ENCODE data around the gene TMEM91.

TMEM91 gene

DNA sequence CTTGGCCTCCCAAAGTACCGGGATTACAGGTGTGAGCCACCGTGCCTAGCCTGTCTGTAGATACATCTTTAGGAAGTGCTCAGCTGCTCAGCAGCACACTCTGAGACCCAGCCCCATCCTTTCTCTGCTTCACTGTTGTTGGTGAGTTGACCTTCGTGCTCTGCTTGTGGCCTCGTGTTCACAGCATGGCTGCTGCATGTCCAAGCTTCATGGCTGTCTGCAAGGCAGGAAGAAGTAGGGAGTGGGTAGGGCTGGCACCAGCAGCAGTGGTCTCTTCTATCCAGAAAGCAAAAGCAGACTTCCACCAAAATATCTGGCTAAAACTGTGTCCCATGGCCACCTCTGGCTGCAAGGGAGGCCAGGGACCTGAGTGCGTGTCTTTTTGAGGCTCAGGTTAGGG, 36.6 kb downstream of the TMEM91 start:
- no peak for DNase-seq

GRCh38 chr19:41413947-41414346, 37.6 kb downstream of the TMEM91 start:
- no peak for DNase-seq

DNA sequence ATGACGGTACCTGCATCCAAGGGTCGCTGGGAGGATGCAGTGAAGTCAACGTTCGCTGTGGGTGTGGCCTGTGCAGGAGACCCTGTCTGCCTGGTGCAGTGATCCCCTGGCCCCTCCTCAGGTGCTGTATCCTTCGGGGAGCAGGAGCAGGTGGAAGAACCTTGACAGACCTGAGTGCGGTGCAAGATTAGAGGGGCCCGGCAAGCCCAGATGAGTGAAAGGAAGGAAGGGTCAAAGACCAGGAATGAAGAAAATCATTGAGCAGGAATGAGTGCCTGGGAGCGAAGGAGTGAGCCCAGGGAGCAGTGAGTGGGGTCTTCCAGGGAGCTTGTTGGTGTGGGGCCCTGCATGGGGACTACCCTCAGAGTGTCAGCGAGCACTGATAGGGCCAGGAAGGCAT, 38.1 kb downstream of the TMEM91 start:
- no peak for DNase-seq

DNA sequence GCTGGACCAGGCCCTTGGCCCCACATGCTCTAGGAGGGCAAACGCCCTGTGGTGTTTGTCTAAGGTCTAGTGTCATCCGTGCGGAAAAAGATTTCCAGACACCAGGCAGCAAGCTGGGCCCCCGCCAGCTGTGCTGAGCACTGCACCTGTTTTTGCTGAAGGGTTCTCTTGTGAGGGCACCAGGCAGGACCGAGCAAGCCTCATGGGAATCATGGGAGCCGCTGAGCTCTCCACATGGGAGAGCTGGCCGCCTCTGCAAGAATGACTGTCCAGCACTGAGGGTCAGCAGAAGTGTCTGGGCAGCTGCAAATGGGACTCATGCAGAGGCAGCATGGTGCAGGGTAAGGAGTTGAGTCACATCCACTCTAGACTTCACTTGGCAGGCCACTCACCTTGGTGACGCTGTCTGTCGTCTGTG, 38.8 kb downstream of the TMEM91 start:
- DNase-seq, result no peak

GRCh38 chr19:41416194-41416674, 39.9 kb downstream of the TMEM91 start:
- DNase-seq, result no peak

DNA sequence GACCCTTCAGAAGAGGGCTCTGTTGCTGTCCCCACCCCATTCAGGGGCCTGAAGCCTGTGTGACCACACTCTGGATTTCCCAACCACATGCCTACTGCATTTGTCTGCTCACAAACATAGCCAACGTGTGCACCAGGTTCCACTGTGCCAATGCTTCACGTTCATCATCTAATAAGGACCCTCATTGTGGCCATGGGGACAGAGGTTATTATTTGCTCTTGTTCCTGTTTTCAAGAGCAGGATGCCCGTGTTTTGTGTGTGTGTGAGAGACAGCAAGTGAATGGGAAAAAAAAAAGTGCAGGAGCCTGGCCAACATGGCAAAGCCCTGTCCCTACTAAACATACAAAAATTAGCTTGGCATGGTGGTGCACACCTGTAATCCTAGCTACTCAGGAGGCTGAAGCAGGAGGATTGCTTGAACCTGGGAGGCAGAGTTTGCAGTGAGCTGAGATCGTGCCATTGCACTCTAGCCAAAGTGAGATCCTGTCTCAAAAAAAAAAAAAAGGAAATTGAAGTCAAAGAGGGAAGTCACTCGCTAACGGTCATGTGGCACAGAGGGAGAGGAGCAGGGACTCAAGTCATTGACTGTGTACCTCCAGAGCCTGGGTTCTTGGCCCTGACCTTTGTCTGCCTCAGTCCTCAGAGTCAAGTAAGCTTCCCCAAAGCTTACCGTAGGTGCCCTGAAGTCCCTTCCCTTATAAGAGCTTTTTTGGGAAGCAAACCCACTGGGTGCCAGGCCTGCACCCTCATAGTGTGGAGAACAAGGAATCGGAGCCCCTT, 44.0 kb downstream of the TMEM91 start:
- DNase-seq, result peak; percentile 81 to 82

GRCh38 chr19:41421314-41421713, 45.0 kb downstream of the TMEM91 start:
- no peak for DNase-seq

DNA sequence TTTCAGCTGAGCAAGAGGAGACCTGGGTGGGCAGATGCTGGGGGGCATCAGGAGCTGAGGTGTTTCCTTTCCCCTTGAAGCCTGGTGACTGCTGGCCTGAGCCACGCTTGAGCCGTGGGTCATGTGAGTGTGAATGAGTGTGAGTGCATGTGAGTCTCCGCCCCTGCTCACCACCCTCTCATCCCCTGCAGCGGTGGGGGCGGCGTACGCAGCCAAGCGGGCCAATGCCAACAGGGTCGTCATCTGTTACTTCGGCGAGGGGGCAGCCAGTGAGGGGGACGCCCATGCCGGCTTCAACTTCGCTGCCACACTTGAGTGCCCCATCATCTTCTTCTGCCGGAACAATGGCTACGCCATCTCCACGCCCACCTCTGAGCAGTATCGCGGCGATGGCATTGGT, 45.6 kb downstream of the TMEM91 start:
- DNase-seq, result no peak

DNA sequence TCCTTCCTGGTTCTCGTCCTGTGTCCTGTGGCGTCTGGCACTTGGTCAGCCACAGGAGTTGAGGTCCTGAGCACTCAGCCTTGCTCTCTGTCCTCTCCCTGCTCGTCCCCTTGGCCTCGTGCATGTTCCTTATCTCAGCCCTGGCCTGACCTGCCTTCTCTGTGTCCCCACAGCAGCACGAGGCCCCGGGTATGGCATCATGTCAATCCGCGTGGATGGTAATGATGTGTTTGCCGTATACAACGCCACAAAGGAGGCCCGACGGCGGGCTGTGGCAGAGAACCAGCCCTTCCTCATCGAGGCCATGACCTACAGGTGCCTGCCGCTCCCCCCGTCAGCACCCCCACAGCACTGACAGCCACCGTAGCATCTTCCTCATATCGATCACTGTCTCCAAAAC, 46.1 kb downstream of the TMEM91 start:
- no peak for DNase-seq

DNA sequence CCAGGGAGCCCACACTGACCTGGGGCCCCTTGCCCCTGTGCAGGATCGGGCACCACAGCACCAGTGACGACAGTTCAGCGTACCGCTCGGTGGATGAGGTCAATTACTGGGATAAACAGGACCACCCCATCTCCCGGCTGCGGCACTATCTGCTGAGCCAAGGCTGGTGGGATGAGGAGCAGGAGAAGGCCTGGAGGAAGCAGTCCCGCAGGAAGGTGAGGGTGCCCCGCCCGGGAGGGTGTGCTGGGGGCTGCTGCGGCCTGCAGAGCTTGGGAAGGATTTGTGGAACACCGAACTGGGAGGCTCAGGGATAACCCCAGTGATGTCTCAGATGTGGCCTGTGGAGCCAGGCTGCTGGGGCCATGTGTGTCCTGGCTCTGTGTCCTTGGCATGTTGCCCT, 46.6 kb downstream of the TMEM91 start:
- DNase-seq, result no peak

DNA sequence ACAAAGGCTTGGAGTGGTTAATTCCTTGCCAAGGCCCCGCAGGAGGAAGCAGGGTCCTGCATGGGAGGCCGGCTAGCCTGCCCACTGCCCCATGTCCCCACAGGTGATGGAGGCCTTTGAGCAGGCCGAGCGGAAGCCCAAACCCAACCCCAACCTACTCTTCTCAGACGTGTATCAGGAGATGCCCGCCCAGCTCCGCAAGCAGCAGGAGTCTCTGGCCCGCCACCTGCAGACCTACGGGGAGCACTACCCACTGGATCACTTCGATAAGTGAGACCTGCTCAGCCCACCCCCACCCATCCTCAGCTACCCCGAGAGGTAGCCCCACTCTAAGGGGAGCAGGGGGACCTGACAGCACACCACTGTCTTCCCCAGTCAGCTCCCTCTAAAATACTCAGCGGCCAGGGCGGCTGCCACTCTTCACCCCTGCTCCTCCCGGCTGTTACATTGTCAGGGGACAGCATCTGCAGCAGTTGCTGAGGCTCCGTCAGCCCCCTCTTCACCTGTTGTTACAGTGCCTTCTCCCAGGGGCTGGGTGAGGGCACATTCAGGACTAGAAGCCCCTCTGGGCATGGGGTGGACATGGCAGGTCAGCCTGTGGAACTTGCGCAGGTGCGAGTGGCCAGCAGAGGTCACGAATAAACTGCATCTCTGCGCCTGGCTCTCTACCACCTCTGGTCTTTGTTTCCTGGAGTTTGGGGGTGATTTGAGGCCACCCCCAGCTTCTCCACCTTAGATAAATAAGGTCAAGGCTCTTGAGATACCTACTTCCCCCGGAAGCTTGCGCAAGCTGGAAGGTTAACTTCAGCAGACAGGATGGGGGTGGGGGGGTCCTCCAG, 48.2 kb downstream of the TMEM91 start:
- no peak for DNase-seq

DNA sequence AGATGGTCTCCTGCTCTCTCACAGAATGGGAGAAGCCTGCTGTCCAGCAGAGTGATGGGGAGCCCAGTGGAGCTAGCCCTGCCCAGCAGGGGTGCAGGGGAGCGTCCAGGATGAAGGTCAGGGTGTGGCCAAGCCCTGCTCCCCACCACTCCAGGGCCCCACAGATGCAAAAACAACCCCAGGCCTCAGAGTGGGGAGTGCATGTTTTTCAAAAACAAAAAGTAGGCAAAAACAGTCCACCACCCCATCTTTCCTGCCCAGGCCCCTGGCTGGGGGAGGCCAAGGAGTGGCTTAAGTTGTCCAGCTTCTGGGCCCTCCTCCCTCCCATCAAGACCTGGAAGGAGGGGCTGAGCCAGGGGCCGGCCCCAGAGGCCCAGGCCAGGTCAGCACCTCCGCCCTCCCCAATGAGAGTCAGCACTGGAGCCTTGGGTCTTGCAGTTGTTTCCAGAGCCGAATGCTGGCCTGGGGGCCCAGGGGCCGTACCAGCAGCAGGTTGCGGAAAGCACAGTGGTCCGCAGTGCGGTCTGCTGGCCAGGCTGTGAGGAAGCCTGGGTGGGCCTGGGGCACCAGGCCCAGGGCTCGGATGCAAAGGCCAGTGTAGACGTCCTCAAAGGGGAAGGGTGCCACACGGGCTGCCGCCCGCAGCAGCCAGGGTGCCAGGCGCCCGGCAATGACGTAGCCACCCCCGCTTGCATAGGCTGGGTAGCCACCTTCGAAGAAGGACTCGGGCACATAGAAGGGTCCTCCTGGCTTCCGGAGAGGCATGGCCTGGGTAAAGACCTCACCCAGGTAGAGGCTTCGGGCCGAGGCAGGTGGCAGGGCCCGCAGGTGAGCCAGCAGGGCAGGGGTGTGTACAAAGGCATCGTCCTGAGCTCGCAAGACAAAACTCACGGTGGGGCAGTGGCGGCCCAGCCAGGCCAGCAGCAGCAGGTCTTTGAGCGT, 49.1 kb downstream of the TMEM91 start:
- DNase-seq, result no peak

DNA sequence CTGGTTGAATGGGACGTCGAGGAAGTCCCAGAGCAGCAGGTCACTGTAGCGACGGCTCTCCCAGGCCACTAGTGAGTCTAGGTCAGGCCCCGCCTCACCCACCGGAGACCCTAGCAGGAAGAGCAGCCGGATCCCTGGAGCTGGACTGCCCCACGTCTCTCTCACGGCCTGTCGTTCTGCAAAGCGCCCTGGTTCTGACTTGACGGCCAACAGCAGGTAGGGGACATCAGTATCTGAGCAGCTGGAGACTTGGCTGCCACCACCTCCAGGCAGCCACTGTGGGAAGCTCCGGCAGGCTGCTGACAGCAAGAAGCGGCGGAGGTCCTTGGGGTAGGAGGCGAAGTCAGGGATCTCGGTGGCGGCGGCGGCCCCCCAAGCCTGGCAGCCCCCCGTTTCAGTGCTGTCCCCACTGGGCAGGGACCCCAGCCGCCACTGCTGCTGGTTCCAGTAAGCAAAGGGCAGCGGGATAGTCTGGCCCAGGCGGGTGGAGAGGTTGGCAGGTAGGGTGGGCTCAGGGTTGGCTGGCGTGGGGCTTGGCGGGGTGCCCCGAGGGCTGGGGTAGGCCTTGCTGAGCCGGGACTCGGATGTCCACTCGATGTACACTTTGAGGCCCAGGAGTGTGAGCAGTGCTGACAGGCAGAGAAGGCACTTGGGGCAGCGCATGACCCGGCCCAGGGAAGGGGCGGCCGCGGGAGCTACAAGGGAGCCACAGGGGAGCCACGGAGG, 49.9 kb downstream of the TMEM91 start:
- DNase-seq, result no peak

DNA sequence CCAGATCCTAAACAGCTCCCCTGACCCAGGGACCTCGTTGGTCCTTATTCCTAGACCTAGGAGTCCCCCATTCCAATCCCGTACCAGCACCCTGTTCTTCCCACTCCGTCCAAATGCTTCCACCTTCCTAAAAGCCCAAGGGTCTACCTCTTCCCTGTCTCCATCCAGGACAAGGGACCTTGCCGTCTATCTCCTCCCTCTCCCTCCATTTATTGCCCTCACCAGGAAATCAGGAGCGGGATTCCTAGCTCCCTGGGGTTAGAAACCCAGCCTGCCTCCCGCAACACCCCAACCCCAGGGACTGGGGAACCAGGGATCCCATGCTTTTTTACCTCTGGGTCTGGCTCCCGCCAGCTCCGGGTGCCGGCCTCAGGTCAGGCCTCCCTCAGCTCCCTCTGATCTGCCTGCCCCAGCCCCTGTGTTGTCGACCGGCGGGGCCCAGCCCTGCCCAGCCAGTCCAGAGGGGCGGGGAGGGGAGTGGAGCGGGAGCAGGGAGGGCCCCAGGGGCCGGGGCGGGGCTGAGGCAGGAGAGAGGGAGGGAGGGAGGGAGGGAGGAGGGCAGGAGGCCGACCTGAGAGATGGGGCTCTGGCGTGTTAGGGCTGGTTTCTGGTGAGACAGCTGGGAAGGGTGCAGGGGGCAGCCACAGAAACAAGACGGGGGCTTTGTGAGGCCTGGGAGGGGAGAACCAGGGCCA, 50.8 kb downstream of the TMEM91 start, which contains the start of gene B3GNT8:
Gene B3GNT8, minus strand, starts transcription at position 423 of the 695 bp plus-strand sequence. CDS start 596 bp downstream, outside the sequence.
- peak; percentile 70 to 71 for DNase-seq

DNA sequence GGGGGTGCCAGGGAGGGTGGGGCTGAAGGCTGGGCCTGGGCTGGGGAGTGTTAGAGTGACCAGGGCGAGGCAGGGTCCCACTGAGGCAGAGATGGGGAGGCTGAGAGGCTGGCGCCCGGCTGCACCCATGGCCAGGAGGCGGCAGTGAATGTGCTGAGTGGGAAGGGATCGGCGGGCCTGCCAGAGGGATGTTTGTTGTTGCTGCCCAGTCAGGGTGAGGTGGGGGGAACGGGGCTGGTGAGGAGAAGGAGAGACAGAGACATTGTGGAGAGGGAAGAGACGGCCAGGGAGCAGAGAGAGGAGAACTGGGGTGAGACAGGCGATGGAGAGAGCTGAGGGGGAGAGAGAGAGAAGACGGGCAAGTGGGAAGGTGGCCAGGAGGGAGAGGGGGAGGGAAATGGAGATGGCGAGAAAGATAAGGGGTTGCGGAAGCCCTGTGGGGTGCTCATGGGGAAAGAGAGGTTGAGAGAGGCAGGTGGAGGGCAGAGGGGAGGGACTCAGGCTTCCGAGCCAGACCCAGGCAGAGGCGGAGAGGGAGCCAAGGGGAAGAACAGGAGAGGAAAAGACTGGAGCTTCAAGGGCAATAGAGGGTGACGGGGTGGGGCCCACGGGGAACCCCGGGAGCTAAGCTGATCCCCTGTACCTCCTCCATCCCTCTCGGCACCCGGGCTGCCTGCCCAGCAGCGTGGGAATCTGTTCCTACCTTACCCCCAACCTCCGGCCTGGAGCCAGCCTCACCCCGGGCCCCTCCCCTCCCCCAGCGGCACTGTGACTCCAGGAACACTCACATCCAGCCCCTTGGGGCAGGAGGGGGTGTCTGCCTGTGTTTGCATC, 51.5 kb downstream of the TMEM91 start:
- DNase-seq, result peak; percentile 59 to 61

DNA sequence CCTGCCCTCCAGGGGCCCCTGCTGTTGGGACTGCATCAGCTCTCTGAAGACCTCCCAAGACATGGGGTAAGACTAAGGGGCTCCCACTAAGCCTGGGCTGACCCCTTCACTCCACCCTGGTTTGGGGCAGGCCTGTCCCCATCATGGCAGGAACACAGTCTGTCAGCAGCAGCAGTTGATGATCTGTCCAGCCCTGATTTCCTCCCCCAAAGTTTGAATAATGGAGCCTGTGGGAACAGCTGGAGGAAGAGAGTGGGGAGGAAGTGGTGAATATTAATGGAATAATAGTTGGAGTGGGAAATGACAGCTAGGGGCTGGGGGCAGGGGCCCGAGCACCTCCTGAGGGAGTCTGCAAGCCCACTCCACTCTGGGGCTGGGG, 52.1 kb downstream of the TMEM91 start:
- DNase-seq, result no peak

GRCh38 chr19:41430922-41431321, 54.6 kb downstream of the TMEM91 start:
- DNase-seq, result no peak

DNA sequence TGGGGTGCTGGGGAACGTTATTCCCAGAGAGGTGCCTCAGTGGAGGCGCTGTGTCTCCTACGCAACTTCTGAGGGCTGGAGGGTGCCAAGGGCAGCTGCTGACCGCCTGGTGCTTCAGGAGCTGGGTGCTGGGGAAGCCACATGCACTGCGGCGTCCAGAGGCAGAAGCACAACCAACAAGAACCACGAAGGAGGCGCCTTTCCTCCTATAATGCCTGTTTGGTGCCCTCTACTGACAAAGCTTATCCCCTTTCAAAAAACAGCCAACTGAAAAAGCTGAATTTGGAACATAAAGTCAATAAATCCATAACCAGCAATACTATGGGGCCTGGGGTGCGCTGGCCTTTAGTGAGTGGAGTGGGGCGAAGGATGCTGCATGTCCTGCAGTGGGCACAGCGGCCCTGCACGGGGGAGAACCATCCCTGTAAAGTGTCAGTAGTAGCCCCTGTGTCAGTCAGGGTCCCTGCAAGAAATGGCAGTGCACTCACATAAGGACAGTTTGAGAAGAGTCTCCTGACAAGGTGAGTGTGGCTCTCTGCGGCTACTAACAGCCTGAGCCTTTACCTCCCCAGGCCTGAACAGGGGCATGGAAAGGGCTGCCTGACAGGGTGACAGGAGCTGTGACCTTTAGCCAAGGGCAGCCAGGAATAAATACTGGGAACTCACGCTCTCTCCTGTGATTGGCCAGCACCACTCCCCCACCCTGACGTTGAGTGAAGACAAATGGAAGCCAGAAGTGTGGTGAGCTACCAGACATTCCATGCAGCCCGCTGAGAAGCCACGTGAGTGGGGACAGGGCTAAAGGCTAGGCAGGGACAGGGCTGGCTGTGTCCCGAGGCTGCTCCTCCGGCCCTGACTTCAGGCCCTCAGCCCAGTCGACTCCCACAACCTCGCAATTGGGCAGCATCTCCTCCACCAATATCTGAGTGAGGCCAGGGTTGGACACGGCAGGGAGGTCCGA, 55.4 kb downstream of the TMEM91 start:
- DNase-seq, result peak; percentile 79 to 86

GRCh38 chr19:41433171-41433570, 56.8 kb downstream of the TMEM91 start:
- DNase-seq, result no peak

All from Kasumi-1 (cell line).